Eye (tissue), 1 donor: ENCODE measurements around the gene WBP2.

Experiments
- DNase-seq: peaks from one replicate; pipeline ENCODE4 v3.0.0-alpha.2; 2015

The WBP2 gene

DNA sequence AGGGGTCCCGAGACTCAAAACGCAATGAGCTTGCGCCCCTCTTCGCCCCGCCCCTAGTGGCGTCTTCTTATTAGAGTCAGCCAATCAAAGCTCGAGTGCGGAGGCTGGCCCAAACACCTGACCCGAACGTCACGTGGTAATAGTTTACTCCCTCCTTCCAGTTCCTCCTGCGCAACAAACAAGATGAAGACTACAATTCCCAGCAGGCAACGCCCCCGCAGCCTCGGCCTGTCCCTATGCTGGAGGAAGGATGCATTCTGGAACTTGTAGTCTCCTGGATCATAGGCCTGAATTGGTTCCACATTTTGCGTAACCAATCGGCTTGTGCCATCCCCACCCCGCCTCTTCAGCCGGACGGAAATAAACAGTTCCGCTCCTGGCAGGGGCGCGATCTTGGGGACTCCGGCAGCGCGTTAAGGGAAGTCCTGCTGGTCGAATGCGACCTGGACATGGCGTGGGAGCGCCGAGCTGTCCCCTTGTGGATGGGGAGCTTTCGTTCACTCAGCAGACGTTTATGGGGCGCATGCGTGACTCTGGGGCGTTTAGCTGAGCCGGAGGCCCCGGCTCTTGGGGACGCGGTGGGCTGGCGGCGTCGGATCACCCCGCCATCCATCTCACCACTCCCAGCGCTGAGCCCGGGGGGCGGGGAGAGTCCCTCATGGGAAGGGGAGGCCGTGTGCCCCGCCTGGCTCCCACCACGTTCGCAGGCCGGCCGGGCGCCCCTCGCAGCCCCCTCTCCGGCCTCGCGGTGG lies at the start of gene WBP2:
Gene WBP2 (minus strand): TSS at position 26 of the 752 bp plus-strand sequence. CDS start 38 bp downstream, outside the sequence.
- DNase-seq = peak; percentile 100

DNA sequence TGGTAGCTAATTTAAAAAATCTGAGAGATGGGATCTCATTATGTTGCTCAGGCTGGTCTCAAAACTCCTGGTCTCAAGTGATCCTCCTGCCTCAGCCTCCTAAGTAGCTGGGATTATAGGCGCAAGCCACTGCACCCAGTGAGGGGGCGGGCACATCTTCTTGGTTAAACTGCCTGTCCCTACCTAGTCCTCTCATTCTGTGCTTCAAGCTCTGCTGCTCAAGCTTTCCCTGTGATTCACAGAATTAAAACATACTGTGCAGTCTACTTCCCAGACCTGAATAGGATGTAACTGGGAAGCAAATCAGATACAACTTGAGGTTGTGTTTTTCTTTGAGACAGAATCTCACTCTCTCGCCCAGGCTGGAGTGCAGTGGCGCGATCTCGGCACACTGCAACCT lies 47.3 kb upstream of the WBP2 start:
- DNase-seq = no peak

DNA sequence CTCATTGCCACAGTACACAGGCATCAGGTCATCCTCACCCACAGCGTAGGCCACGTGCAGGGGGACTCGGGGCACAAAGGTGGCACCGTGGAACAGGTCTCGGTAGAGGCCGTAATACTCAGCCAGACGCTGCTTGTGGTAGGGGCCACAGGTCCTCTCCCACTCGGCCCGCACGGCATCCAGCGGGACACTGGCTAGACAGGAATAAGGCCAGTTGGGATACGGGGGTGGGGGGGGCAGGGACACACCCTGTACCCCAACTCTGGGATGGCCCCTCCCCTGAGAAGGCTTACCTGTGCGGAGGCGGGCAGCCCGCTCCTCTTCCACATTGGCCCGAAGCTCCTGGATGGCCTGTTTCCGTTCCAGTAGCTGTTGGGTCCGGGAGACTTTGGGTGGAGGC lies 46.6 kb upstream of the WBP2 start:
- no peak for DNase-seq

DNA sequence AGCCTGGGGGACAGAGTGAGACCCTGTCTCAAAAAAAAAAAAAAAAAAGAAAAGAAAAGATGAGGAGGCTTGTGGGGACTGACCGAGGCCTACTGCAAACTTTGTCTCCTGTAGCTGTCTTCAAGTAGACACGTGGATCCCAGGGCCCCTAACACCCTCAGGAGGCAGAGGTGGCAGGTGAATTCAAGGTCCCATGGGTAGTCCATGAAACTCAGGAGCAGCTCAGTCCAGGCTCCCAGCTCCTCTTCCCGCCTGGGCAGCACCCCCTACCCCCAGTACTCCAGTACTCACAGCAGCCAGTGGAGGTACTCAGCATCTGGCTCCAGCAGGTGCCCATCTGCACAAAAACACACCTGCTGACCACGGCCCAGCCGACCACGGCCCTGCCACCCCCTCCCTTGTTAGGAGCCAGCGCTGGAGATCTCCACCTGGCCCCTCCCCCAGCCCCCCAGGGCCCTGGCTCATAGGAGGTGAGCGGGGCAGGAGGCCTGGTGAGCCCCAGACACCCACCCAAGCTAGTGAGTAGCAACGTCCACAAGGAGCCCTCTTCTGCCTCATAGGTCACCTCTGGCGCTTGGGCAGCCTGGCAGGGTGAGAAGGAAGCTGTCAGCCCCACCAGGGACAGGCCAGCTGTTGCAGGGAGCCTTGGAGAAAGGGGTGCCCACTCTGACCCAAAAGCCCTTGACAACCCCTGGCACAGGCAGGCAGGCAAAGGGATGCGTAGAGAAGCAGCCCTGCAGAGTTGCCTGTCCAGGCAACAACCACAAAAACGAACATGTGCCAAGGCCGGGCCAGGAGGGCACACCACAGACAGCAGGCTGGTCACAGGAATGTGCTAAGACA lies 45.8 kb upstream of the WBP2 start:
- DNase-seq = no peak

DNA sequence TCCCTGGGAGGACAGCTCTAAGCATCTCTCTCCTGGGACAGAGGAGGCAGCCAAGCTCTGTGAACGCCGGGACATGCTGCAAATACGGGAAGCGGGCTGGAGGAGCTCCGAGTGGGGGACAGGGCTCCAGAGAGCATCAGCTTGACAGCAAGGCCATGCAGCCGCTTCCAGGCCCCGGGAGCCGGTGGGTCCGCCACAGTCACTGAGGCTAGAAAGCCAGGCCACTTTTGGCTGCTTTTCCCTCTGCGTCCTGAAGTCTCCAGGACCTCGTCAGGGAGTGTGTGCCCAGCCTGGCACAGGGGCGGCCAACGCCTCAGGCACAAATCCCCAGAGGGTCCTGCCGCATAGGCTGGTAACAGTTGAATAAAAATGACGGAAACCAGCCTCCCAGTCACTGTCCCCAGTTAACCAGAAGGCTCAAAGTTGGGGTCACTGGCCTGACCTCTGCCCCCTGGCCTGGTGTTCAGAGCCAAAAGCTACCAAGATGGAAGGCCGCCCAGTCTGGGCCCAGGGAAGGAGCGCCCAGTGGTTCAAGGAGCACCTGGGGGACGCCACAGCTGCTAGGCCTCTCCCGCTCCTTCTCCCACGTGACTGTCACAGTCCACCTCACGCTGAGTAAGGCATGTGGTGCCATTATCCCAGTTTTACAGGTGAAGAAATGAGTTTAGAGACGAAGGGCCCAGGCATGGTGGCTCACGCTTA lies 44.8 kb upstream of the WBP2 start:
- no peak for DNase-seq

DNA sequence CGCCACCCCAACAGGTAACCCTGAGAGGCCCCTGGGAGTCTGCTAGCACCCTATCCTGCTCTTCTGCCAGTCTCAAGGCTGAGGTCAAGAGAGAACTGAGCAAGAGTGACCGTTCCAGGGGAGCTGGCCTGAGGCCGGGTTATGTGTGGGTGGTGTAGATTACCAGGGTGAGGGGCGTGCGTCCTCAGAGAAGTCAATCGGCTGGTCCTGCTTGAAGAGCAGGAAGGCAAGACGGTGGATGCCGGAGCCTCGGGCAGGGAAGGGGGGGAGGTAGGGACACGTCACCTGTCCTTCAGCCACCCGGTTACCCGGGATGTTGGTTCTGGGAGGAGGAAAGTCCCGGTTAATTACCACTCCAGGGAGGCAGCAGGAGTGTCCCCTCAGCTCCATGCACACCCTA lies 44.2 kb upstream of the WBP2 start:
- no peak for DNase-seq

DNA sequence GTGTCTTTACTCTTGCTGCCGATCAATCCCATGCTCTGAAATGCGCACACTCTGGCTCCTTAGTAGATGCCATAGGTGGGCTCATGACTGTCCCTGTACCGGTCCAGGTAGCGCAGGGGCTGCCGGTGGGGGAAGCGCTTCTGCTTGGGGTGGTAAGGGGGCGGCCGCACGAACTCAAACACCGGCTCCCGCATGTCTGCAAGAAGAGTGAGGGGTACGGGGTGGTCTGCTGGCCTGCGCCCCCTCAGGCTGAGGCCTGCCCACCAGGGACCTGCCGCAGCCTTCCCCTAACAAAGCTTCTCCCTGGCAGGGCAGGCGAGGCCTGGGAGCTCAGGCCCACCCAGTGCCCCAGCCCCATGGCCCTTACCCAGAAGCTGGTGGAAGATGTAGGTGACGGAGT lies 43.7 kb upstream of the WBP2 start:
- DNase-seq = no peak

DNA sequence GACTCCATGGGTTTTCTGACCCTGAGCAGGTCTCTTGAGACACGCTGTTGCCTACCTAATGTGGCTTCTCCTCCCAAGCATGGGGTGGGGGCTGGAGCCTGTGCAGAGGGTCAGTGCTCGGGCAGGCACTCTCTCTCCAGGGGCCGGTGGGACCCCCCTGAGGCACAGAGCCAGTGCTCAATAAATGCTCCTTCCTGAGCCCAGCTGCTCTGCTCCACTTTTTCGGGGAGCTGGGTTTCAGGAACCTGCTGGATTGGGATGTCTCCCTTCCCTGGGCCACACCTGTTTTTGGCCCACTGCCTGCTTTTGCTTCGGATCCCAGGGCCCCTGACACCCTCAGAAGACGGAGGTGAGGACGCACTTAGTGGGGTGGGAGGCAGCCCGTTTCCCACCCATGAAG lies 42.9 kb upstream of the WBP2 start:
- no peak for DNase-seq

DNA sequence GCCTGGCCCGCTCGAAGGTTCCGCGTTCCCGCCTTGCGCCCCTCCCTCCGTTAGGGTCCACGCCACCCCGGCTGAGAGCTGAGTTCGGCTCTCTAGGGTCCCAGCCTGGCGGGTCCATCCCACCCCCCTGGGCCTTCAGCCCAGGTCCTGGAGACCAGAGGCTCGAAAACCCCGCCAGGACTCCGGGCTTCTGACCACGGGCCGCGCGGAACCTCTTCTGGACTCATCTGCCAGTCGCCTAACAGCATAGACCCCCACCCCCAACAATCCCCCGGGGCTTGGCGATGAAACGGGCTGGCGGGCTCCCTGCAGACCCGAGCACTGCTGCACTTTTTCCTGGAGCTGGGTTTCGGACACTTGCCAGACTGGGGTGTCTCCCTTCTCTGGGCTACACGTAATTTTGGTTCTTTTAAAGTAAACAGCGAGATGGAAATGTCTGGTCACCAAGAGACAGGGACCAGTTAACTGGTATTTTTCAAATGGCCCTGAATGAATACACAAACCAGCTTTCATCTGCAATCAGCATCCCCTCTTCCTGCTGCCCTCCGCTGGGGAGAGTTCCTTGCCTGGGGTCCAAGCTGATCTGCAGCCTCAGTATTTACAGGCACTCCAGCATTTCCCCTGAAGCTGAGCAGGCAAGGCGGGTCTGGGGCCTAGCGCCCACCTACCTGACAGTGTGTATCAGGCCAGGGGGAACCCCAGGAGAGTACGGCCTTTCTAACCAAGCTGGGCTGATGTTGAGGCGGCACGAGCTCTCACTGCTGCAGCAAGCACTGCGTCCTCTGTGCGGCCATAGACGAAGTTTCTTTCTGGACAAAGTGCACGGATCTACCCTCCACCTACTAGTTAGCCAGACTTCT lies 42.3 kb upstream of the WBP2 start:
- peak; percentile 20 for DNase-seq

DNA sequence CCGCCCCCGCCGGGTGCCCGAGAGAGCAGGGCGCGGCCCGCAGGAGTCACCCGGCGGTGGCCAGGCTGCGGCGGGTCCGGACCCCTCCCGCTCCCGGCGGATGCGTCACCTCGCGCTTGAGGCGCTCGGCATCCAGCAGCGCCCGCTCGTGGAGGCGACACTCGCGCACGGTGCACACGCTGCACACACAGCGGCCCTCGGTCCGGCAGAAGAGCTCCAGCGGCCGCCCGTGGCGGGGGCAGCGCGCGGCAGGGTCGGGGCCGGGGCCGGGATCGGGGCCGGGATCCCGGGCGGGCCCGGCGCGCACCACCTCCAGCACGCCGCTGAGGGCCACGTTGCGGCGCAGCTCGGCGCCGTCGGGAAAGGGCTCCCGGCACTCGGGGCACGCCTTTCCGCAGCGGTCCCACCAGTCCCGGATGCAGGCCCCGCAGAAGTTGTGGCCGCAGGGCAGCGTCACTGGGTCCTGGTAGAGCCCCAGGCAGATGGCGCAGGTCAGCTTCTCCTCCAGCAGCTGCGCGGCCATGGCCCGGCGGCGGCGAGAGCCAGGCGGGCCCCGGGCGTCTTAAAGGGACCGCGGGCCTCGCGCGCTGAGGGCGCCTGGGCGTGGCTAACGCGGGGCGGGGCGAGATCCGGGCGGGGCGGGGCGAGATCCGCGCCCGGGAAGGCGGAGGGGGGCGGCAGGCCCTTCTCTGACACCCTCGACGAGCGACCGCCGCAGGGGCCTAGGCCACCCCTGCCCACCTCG lies 41.5 kb upstream of the WBP2 start, which contains the start of gene TRIM65:
Gene TRIM65 (minus strand): TSS at position 537 of the 745 bp plus-strand sequence. CDS start 14 bp downstream, at position 523.
- peak; percentile 91 for DNase-seq

DNA sequence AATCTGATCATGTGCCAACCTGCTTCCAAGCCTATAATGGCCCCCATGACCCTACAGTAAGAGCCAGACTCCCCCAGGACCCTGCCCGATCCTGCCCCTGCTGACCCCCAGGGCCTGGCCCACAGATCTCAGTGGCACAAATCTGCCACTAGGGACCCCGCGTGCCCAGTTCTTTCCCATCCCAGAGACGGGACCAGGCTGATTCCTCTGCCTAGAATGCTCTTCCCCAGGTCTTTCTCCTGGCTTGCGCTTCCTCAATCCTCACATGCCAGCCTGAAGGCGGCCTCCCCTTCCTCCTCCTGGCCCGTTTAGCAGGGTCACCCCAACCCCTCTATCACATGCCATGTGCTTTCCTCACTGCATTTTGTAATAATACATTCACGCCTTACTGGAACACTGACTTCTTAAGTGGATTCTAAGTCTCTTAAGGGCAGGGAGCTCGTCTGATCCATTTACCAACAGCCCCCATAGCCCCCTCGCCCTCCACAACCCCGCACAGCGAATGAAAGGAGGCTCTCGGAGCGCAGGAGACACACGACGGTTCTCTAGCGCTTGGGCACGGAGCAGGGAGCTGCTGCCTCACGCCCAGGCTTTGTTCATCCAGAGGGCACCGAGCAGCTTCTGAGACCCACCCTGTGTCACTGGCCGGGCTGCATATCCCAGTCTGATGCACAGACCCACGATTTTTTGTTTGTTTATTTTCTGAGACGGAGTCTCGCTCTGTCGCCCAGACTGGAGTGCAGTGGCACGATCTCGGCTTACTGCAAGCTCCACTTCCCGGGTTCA lies 40.4 kb upstream of the WBP2 start:
- DNase-seq = peak; percentile 48

DNA sequence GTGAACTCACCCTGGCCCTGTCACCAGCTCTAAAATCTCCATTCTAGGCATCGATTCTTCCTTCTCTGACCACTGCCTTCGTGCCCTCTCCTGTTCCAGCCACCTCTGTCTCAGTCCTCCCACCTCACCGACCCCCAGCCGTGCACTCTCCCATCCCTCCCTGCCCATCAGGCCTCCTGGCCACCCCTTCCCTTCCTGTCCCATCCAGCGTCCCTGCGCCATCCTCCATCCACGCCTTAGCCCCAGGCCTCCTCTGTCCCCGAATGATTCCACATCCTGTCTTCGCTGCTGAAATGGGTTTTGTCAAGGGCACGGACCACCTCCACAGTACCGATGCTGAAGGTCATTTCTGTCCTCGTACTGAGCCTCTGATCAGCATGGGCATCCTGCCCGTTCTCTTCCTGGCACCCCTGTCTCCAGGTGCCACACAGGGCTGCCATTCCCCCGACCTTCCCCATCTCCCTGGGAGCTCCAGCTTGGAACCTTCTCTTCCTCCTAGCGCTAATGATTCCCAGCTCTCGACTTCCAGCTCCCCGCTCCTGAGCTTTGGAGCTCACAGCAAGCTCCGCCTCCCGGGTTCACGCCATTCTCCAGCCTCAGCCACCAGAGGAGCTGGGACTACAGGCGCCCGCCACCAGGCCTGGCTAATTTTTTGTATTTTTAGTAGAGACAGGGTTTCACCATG lies 39.1 kb upstream of the WBP2 start:
- peak; percentile 24 for DNase-seq

DNA sequence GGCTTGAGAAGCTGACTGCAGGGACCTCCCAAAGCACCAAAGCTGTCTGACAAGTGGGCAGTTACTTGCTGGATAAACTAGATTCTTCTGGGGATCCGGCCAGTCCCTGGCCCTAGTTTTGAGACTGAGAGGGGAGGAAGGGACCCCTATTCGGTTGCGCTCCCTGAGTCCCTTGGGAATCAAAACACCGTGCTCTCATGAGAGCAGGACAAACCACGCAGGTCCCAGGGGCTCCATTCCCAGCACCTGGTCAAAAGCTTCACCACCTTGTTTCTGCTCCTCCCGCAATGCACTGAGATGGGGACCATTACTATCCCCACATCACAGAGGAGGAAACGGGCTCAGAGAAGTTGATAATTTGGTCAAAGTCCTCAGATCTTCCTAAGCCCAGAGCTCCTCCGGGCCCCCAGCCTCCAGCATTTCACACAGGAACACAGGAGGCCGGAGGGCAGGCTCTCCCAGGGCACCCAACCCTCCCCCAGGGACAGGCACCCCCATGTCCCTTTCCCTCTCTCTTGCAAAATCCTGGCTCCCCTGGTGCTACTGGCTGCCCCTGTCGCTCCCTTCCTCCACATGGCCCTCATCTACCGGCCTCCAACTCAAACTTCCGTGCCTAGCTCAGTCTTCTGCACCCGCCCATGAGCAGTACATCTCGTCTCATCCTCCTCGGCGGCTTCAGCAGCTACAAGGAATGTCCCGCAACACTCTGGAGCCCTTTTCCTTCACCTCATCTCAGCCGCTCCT lies 38.3 kb upstream of the WBP2 start:
- DNase-seq = no peak

DNA sequence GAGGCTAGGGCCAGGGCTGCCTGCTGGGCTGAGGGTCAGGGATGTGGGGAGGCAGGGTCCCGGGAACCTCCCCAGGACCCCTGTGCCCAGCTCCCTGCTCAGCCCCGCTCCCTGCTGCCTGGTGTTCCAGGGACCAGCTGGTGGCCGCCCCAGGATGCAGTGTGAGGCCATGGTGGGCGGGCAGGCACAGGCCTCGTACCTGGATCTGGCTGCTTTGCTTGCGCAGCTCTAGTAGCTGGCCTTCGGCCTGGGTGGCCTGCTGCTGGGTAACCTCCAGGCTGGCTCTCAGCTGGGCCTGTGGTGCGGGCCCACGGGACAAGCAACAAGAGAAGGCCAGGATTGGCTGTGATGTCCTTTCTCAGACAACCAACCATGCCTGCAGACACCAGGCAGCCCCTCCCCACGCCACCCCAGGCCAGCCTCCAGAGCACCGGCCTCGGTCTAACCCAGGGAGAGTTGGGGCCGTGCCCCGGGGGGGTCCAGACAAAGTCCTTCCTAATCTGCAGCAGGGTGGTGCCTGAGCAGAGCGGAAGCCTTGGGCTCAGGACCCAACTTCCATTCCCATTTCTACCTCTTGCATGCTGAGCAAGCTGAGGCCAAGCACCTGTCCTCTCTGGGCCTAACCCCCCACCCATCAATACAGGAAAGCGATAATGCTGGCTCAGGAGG lies 37.6 kb upstream of the WBP2 start:
- DNase-seq = no peak

DNA sequence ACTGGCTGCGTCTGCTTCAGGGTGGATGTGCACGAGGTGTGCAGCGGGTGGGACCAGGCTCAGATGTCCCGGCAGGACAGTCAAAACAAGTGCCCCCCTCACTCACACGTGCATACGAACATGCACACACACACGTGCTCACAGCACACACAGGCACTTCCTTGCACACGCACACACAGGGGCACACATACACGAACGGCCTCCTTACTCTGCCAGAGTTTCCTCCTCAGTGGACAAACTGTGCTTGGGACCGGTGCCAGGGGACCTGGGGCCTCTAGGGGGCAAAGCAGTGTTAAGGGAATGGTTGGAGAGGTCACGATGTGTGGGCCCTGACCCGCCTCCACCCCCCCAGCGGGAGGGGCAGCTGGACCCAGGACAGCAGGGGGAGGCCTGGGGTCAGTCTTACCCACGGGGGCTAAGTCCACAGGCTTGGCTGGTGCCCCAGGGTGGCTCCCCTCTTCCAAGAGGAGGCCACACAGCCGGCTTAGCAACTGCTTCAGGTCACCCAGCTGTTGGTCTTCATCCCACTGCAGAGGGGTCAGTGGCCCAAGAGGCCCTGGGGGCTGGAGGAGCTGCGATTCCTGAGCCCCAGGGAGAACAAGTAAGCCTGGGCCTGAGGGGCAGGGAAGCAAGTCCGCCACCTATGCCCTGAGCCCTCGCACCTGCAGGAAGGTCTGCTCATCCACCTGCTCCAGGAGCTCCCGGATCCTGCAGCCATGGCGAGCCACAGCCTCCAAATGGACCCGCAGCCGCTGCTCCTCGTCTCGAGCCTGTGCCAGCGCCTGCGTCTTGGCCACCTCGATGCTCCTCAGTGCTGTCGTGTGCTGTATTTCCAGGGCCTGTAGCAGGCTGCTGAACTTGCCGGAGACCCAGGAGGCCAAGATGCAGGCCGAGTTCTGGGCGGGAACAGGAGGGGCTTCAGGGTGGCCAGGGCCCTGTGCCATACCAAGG lies 36.7 kb upstream of the WBP2 start:
- peak; percentile 22 for DNase-seq

DNA sequence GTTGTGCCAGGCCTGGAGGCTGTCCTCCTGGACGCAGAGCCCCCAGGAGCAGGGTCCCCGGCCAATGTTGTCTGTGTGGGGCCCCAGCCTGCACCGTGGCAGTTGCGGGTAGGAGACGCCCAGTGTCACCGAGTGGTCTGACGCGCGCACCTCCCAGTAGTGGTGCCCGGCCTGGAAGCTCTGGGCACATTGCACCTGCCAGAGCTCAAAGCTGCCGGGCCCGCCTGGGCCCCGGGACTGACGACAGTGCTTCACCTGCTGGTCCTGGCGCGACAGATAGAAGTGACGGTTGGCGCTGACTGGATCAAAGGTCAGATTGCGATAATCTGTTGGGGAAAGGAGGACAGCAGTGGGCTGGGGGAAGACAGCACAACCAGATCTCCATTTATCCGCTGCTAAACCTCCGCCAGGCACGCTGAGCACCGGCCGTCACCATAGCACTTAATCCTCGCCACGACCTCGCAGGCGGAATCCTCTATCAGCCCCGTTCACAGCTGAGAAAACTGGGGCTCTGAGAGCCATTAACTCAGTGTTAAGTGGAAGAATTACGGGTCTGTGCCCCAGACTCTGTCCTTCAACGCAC lies 36.0 kb upstream of the WBP2 start:
- peak; percentile 23 for DNase-seq

DNA sequence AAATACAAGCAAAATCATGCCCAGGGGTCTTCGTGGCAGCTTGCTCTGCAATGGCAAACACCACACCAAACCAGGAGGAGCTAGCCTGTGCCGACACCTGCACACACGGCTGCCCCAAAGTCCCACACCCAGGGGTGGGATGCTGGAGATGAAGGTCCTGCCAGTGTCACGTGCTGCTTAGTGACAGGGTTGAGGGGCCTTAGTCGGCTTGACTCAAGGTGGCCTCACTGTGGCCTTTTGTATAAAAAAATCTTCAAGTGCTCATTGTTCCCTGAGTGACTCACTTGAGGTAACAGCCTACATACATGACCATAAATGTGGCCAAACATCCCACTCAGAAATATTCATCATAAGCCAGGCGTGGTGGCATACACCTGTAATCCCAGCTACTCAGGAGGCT lies 34.3 kb upstream of the WBP2 start:
- no peak for DNase-seq
